Left lung (tissue), 10 donors: ENCODE data around the gene NEK10. TPM values are rescaled to one million over a fixed set of nuclear protein-coding genes. Genes with fewer than 3 reads are reported as not detected.

Experiments used
- ATAC-seq: fragments of 200-7000 bp; cut with Tn5 transposase; one replicate; pipeline ENCODE4 v1.9.1; 2020; ENCODE audit warnings: moderate library complexity
- DNase-seq, 4 donors: peaks; one replicate each; pipeline ENCODE4 v3.0.0-alpha.2; 2013 to 2020
- H3K27ac ChIP-seq, 2 donors: fragments of 200-600 bp; sonication (generic) in 1 of 2; one replicate each; pipeline versions ENCODE4 v1.5.0 to v1.8.0; 2020 to 2021
- H3K27me3 ChIP-seq, 2 donors: fragments of 200-600 bp; sonication (generic) in 1 of 2; one replicate each; pipeline versions ENCODE4 v1.5.0 to v1.8.0; 2020 to 2021
- H3K36me3 ChIP-seq, 2 donors: fragments of 200-600 bp; sonication (generic) in 1 of 2; one replicate each; pipeline versions ENCODE4 v1.5.0 to v1.8.0; 2020 to 2021
- H3K4me1 ChIP-seq, 2 donors: fragments of 200-600 bp; one replicate each; pipeline ENCODE4 v1.8.0; 2021
- H3K4me3 ChIP-seq, 2 donors: fragments of 200-600 bp; sonication (generic) in 1 of 2; one replicate each; pipeline versions ENCODE4 v1.5.0 to v1.8.0; 2020 to 2021; ENCODE audit warnings: mild to moderate bottlenecking in 1 of 2
- H3K9me3 ChIP-seq, 2 donors: fragments of 200-600 bp; sonication (generic) in 1 of 2; one replicate each; pipeline versions ENCODE4 v1.5.0 to v1.8.0; 2020 to 2021
- intact Hi-C, 2 donors: fragments of 100-400 bp; cut with DNase I; formaldehyde crosslinking; loops; one replicate each; pipeline versions ENCODE4 v1.11.2 to v1.14.2; 2022
- polyA plus RNA-seq, 6 donors: library from polyadenylated mRNA; unstranded; fragments of 120-200 nt; gene quantifications; one replicate each; pipeline ENCODE4 v1.2.1, GENCODE V29; 2013; ENCODE audit not compliant: insufficient read length in 6 of 6
- total RNA-seq, 2 donors: library from RNA; stranded (reverse); fragmentation: NEBNext Ultra II Directional; extraction: Animal tissue kit (Norgen Biotek cat#: 25700); gene quantifications; one replicate each; pipeline ENCODE4 v1.2.1, GENCODE V29; 2021
- TF ChIP-seq, protein P1 (sequence below), 2 donors: fragments of 200-600 bp; sonication (generic) in 1 of 2; IDR thresholded peaks; one replicate each; pipeline versions ENCODE4 v1.5.0 to v1.8.0; 2021; ENCODE audit warnings: antibody characterized with exemption in 2 of 2
- donor health status: DM: no; HTN: yes; CAD: no.
- donor health status: DM: no; HTN: no; CAD: no.

Gene NEK10
- total and polyA plus RNA-seq, 8 donors, result 1.5 to 7.9 (median 5.5) TPM

- no peak overlapping the region for H3K27ac ChIP-seq
- no peak overlapping the region for H3K4me3 ChIP-seq
- ATAC-seq (no peak), DNase-seq (no peak)
- TF ChIP-seq, protein P1, sequence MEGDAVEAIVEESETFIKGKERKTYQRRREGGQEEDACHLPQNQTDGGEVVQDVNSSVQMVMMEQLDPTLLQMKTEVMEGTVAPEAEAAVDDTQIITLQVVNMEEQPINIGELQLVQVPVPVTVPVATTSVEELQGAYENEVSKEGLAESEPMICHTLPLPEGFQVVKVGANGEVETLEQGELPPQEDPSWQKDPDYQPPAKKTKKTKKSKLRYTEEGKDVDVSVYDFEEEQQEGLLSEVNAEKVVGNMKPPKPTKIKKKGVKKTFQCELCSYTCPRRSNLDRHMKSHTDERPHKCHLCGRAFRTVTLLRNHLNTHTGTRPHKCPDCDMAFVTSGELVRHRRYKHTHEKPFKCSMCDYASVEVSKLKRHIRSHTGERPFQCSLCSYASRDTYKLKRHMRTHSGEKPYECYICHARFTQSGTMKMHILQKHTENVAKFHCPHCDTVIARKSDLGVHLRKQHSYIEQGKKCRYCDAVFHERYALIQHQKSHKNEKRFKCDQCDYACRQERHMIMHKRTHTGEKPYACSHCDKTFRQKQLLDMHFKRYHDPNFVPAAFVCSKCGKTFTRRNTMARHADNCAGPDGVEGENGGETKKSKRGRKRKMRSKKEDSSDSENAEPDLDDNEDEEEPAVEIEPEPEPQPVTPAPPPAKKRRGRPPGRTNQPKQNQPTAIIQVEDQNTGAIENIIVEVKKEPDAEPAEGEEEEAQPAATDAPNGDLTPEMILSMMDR (IDR thresholded peaks at IDR 0.05), result no peak
- H3K27me3 ChIP-seq, result no peaks in the 10 kb centered on the region
- intact Hi-C loops, result no loop called here
- no peaks in the 10 kb centered on the region for H3K9me3 ChIP-seq
- no peaks in the 10 kb centered on the region for H3K4me1 ChIP-seq
- no peaks in the 10 kb centered on the region for H3K36me3 ChIP-seq
Measured at GRCh38 chr3:27089645-27090044, 279.5 kb downstream of the NEK10 start.

DNA sequence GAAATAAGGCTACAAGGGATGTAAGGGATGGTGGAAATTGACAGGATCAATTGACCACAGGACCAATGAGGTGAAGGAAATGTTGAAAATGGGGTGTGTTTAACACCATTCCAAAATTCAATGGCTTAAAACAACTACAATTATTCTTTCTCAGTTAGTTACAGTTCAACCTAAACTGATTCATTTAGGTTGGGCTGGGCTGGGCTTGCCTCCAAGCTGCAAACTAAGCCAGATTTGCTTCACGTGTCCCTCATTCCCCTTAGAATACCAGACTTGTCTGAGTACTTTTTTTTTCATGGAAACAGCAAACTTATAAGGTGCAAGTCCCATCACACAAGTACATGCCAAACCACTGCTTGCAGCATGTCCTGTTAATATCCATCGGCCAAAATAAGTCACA is 280.1 kb downstream of the NEK10 start:
- no peaks in the 10 kb centered on the region for H3K4me1 ChIP-seq
- no peak overlapping the region for H3K4me3 ChIP-seq
- no peaks in the 10 kb centered on the region for H3K36me3 ChIP-seq
- TF ChIP-seq, protein P1 (IDR thresholded peaks at IDR 0.05), result no peak
- H3K9me3 ChIP-seq, result no peaks in the 10 kb centered on the region
- H3K27ac ChIP-seq, result no peak overlapping the region
- intact Hi-C loops, result no loop called here
- peak in 1 of 4 donors; percentile 39 for DNase-seq
- no peak for ATAC-seq
- H3K27me3 ChIP-seq, result no peaks in the 10 kb centered on the region

DNA sequence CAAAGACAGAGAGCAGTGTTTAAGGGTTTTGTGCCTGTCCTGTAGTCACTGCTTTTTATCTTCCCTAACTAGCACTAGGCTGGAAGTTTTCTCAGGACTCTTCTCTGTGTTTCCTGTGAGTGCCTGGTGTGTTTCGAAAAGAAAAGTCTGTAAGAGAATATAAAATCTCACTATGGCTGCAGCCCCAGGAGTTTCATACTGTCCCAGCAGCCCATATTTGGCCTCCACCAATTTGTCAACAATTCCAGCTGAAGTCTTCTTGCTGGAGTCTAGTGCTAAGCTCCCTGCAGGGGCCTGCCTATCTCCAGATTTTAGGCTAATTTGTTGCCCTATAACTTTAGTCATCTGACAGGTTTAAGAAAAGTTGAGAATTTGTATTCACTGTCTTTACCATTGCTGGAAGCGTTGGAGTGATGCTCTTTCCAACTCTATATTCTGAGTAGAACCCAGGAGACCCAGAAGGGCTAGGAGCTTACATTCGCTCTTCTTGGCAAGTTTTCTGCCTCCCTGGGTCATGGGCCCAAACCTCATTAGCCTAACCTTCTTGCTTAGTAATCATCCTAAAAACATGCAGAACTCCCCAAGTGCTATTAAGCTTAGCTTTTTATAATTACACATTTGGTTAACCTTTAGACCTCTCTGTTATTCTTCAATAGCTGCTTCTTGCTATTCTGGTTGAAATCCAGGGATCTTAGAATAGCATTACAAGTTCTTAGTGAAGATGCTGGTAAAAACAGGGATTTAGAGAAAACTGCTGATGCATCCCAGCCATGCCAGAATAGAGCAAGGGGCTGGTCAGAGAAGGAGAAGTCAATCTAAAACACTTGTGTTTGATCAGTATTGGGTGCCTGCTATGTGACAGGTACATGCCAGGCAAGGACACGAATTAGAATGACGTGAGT is 283.1 kb downstream of the NEK10 start:
- ATAC-seq, result no peak
- Histone ChIP-seq H3K27me3 (no peaks in the 10 kb centered on the region), H3K36me3 (no peaks in the 10 kb centered on the region), H3K9me3 (no peaks in the 10 kb centered on the region), H3K4me1 (no peaks in the 10 kb centered on the region), H3K27ac (no peak overlapping the region), H3K4me3 (no peak overlapping the region)
- intact Hi-C loops, result no loop called here
- TF ChIP-seq, protein P1 (IDR thresholded peaks at IDR 0.05), result no peak
- DNase-seq, result no peak

GRCh38 chr3:27081992-27082607 is 287.1 kb downstream of the NEK10 start:
- DNase-seq (no peak), ATAC-seq (no peak)
- no peak overlapping the region for H3K27ac ChIP-seq
- H3K36me3 ChIP-seq, result no peaks in the 10 kb centered on the region
- H3K4me3 ChIP-seq, result no peak overlapping the region
- H3K27me3 ChIP-seq, result no peaks in the 10 kb centered on the region
- intact Hi-C loops, result no loop called here
- H3K9me3 ChIP-seq, result no peaks in the 10 kb centered on the region
- TF ChIP-seq, protein P1 (IDR thresholded peaks at IDR 0.05), result no peak
- no peaks in the 10 kb centered on the region for H3K4me1 ChIP-seq

DNA sequence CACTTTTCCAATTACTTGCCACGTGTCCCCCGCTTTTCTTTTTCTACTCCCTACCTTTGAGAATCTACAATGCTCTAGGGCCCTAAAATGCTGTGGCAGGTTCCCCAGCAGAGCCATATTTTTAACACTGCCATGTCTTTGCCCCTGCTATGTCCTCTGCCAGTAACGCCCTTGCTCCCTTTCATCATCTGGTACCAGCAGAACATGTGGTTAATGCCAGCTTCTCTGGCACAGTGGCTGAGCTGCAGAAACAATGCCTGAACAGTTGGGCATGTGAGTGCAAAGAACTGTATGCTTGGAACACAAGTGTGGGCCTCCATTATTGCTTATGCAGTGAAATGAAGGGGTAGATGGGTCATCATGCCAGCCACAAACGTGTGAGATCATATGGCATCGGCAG is 287.6 kb downstream of the NEK10 start:
- H3K9me3 ChIP-seq, result no peaks in the 10 kb centered on the region
- H3K36me3 ChIP-seq, result no peaks in the 10 kb centered on the region
- H3K4me1 ChIP-seq, result no peaks in the 10 kb centered on the region
- TF ChIP-seq, protein P1 (IDR thresholded peaks at IDR 0.05), result no peak
- intact Hi-C loops, result no loop called here
- H3K27ac ChIP-seq, result no peak overlapping the region
- no peak overlapping the region for H3K4me3 ChIP-seq
- no peaks in the 10 kb centered on the region for H3K27me3 ChIP-seq
- no peak for DNase-seq
- no peak for ATAC-seq
